WI38 (cell line): ENCODE data around the gene CHMP2A.
A peak's percentile ranks its signal among the peaks of the same experiment; 100 is the strongest.

Experiments
- H3K4me3 ChIP-seq: 2 replicates; pipeline ENCODE4 v1.5.1; 2011; ENCODE audit warnings: low read depth, mild to moderate bottlenecking, control low read depth, low read length
- TF ChIP-seq, protein P1 (sequence below): IDR thresholded peaks from 2 replicates; pipeline ENCODE4 v1.5.1; 2012; ENCODE audit warnings: low read depth, mild to moderate bottlenecking, control low read depth, low read length

The CHMP2A gene

DNA sequence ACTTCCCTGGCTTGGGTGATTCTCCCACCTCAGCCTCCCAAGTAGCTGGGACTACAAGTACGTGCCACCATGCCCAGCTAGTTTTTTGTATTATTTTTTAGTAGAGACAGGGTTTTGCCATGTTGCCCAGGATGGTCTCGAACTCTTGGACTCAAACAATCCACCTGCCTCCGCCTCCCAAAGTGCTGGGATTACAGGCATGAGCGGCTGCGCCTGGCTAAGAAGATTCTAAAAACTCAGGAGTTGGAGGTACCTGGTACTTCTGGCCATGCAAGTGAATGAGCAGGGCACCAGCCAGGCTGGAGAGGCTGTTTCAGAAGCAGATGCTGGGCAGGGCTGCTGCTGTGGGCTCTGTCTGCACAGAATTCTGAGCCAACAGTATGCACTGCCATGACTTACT is 12.1 kb upstream of the CHMP2A start:
- H3K4me3 ChIP-seq: no peak overlapping the region
- TF ChIP-seq, protein P1, sequence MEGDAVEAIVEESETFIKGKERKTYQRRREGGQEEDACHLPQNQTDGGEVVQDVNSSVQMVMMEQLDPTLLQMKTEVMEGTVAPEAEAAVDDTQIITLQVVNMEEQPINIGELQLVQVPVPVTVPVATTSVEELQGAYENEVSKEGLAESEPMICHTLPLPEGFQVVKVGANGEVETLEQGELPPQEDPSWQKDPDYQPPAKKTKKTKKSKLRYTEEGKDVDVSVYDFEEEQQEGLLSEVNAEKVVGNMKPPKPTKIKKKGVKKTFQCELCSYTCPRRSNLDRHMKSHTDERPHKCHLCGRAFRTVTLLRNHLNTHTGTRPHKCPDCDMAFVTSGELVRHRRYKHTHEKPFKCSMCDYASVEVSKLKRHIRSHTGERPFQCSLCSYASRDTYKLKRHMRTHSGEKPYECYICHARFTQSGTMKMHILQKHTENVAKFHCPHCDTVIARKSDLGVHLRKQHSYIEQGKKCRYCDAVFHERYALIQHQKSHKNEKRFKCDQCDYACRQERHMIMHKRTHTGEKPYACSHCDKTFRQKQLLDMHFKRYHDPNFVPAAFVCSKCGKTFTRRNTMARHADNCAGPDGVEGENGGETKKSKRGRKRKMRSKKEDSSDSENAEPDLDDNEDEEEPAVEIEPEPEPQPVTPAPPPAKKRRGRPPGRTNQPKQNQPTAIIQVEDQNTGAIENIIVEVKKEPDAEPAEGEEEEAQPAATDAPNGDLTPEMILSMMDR: no peak

DNA sequence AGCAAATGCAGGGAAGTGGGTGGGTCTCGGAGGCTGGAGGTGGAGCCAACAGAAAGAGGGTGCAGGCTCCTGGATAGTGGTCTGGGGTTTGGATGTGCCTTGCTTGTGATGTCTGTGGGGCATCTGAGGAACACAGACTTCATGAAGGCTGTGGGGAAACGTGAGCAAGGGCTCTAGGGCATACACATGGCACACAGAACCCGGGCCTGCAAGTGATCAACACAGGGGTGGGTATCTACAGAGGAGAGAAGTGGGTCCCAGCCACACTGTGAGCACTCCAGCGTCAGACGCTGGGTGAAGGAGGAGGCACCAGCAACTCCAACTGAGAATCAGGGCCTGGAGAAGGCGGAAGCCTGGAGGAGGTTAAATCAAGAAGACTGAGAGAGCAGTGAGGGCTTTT is 8.9 kb upstream of the CHMP2A start:
- H3K4me3 ChIP-seq: no peak overlapping the region
- TF ChIP-seq, protein P1: no peak

DNA sequence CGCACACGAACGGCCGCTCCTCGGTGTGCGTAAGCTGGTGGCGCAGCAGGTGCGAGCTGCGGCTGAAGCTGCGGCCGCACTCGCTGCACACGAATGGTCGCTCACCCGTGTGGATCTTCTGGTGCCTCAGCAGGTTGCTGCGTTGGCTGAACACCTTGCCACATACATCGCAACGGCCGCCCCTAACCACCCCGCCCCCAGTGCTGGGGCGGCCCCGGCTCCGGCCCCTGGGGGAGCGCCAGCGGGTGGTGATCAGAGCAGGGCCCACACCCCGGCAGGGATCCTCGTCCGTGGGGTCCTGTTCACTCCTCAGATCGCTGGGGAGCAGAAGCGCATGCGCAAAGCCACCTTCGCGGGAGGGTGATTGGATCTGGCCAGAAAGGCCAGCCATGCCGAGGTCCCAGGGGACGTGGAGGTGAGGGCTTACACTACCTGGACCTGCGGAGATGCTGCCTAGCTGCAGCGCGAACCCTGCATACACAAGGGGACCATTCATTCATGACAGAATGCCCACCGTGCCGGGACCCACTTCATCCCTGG is 8.2 kb upstream of the CHMP2A start:
- TF ChIP-seq, protein P1: no peak
- peak overlapping the region; percentile 42 for H3K4me3 ChIP-seq

DNA sequence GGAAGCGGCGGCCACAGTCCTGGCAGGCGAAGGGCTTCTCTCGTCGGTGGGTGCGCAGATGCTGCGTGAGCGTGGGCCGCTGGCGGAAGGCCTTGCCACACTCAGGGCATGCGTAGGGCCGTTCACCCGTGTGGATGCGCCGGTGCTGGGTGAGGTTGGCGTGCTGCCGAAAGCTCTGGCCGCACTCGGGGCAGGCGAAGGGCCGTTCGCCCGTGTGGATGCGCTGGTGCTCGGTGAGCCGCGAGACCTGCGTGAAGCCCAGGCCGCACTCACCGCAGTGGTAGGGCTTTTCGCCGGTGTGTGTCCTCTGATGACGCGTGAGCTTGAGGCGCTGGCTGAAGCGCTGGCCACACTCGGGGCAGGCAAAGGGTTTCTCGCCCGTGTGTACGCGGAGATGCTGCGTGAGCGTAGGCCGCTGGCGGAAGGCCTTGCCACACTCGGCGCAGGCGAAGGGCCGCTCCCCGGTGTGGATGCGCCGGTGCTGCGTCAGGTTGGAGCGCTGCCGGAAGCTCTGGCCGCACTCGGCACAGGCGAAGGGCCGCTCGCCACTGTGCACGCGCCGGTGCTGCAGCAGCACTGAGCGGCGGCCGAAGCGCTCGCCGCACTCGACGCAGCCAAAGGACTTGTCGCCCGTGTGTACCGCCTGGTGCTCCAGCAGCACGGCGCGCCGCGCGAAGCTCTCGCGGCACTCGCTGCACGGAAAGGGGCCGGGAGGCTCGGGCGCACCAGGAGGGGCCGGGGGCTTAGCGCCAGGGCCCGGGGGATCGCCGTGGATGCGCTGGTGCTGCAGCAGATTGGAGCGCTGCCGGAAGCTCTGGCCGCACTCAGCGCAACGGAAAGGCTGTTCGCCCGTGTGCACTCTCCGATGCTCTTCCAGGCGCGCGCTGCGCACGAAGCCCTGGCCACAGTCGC is 7.5 kb upstream of the CHMP2A start:
- H3K4me3 ChIP-seq: peak overlapping the region; percentile 42
- TF ChIP-seq, protein P1: no peak

DNA sequence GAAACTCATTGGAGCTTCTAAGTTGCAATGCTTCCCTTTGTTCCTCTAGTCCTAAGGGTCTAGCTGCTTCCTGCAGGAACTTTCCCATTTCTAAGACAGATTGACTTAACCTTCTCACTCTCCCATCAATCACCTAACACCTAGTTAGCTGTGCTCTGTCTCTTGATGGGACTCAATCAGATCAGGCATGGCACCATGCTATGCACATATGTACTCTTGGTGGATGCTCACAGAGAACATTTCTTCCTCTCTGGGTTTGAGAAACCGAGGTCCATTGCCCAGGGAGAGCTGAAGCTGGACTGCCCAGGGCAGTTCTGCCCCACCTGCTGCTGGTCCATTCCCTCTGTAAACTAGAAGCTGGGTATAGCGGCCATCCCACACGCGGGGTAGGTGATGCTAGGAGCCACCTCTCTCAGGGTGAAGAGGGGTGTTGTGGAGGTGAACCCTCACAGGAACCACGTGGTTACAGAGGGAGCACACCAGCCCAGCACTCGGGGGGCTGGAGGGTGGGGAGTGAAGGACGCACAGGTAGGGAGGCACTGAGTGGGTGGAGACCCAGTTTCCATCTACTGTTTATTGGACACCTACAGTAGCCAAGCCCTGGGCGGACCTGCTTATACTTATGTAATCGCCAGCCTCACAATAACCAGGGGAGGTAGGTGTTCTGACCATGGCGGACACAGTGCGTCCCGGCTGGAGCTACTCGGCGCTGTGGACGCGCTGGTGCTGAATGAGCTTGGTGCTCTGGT is 6.6 kb upstream of the CHMP2A start:
- TF ChIP-seq, protein P1: no peak
- no peak overlapping the region for H3K4me3 ChIP-seq

DNA sequence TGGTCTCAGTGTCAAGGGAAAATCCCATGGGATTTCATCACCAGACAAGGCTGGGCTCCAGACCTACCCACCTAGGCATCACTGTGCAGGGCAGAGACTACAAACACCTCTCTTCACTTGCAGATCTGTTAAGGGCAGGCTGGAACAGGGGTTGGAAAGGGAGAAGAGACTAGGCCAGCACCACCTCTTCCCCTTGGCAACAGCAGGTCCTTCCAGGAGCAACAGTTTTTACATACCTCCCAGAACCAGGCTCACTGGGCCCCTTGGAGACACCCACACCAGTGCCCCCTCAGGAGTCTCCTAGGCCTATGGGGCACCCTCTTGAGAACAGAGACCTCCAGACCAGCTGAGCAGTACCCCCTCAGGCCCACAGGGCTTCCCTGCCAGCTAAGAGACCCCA is 6.0 kb upstream of the CHMP2A start:
- no peak overlapping the region for H3K4me3 ChIP-seq
- TF ChIP-seq, protein P1: no peak
